ENCODE results near the gene UTP11. TPM values are rescaled to one million over a fixed set of nuclear protein-coding genes. Genes with fewer than 3 reads are reported as not detected.

Gene UTP11
- total RNA-seq, 6 experiments from 2014 or later, result 41.4 to 57.1 (median 49.2) TPM

DNA sequence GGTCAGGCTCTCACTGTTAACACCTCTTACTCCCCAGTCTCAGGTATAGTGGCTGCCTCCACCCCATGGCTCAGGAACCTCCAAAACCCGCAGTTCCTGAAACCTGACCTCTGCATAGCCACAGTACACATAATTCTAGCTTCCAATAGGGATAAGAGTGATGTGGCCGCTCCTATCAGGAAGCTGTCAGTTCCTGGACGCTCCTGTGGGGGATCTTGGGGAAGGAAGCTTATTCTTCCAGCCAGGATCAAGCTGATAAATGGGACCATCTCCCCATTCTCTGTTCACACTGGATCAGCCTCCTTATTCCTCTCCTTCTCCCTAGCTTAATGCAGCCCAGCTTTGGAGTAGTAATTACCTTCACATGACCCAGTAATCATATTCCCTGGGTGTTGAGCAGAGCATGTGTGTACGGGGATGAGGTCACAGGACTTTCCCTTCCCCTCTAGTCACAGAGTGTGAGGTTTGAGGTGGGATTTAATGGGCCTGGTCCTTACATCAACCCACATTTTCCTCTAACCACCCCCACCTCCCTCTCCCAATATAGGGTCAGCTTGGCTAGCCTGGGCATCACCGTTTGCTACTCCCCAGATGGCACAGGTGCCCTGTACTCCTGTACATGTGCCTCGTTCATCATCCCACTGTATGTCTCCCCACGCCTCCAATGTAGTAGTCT, 41.0 kb downstream of the UTP11 start:
- Mint-ChIP-seq H3K27me3 (ENCODE audit: insufficient read depth) (peaks cover 27% of the 10 kb centered on the region), H3K27ac (no peak overlapping the region), H3K4me3 (no peak overlapping the region), H3K36me3 (ENCODE audit: low read depth) (no peaks in the 10 kb centered on the region), H3K4me1 (ENCODE audit: low read depth) (peaks cover 10% of the 10 kb centered on the region), H3K9me3 (no peaks in the 10 kb centered on the region)
- DNase-seq, result no peak
- TF ChIP-seq, protein P1, sequence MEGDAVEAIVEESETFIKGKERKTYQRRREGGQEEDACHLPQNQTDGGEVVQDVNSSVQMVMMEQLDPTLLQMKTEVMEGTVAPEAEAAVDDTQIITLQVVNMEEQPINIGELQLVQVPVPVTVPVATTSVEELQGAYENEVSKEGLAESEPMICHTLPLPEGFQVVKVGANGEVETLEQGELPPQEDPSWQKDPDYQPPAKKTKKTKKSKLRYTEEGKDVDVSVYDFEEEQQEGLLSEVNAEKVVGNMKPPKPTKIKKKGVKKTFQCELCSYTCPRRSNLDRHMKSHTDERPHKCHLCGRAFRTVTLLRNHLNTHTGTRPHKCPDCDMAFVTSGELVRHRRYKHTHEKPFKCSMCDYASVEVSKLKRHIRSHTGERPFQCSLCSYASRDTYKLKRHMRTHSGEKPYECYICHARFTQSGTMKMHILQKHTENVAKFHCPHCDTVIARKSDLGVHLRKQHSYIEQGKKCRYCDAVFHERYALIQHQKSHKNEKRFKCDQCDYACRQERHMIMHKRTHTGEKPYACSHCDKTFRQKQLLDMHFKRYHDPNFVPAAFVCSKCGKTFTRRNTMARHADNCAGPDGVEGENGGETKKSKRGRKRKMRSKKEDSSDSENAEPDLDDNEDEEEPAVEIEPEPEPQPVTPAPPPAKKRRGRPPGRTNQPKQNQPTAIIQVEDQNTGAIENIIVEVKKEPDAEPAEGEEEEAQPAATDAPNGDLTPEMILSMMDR (IDR thresholded peaks at IDR 0.05), result no peak

GRCh38 chr1:38055398-38055797, 42.9 kb downstream of the UTP11 start:
- Mint-ChIP-seq H3K36me3 (ENCODE audit: low read depth) (no peaks in the 10 kb centered on the region), H3K27me3 (ENCODE audit: insufficient read depth) (peaks cover 21% of the 10 kb centered on the region), H3K9me3 (no peaks in the 10 kb centered on the region), H3K4me1 (ENCODE audit: low read depth) (peaks cover 10% of the 10 kb centered on the region), H3K4me3 (no peak overlapping the region), H3K27ac (no peak overlapping the region)
- DNase-seq, result no peak
- TF ChIP-seq, protein P1 (IDR thresholded peaks at IDR 0.05), result no peak

- no peaks in the 10 kb centered on the region for H3K9me3 Mint-ChIP-seq
- DNase-seq, result no peak
- peaks cover 10% of the 10 kb centered on the region for H3K4me1 Mint-ChIP-seq (ENCODE audit: low read depth)
- no peak overlapping the region for H3K27ac Mint-ChIP-seq
- H3K36me3 Mint-ChIP-seq (ENCODE audit: low read depth), result no peaks in the 10 kb centered on the region
- H3K27me3 Mint-ChIP-seq (ENCODE audit: insufficient read depth), result peaks cover 17% of the 10 kb centered on the region
- H3K4me3 Mint-ChIP-seq, result no peak overlapping the region
- TF ChIP-seq, protein P1 (IDR thresholded peaks at IDR 0.05), result no peak
Observed at GRCh38 chr1:38055965-38056364, 43.4 kb downstream of the UTP11 start.

- H3K9me3 Mint-ChIP-seq, result no peaks in the 10 kb centered on the region
- DNase-seq, result no peak
- H3K27ac Mint-ChIP-seq, result no peak overlapping the region
- peaks cover 21% of the 10 kb centered on the region for H3K27me3 Mint-ChIP-seq (ENCODE audit: insufficient read depth)
- TF ChIP-seq, protein P1 (IDR thresholded peaks at IDR 0.05), result no peak
- peaks cover 21% of the 10 kb centered on the region for H3K4me1 Mint-ChIP-seq (ENCODE audit: low read depth)
- no peak overlapping the region for H3K4me3 Mint-ChIP-seq
- no peaks in the 10 kb centered on the region for H3K36me3 Mint-ChIP-seq (ENCODE audit: low read depth)
Observed at GRCh38 chr1:38059635-38060250, 47.2 kb downstream of the UTP11 start.

DNA sequence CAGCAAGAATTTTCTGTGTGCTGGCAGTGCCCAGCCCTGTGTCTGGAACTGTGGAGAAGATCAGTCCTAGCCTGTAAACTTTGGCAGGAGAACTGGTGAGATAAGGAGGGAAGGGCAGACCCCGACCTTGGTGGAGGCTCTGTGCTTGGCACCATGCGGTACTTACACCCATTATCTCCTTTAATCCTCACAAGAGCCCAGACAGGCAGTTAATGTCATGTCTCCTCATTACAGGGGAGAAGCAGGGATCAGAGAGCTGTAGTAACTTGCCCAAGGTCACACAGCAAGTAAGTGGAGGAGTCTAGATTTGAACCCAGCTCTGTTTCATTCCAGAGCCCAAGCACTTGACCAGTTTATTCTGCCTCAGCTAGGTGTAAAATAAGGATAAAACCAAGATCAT, 48.0 kb downstream of the UTP11 start:
- no peaks in the 10 kb centered on the region for H3K36me3 Mint-ChIP-seq (ENCODE audit: low read depth)
- H3K27ac Mint-ChIP-seq, result no peak overlapping the region
- peaks cover 16% of the 10 kb centered on the region for H3K4me1 Mint-ChIP-seq (ENCODE audit: low read depth)
- TF ChIP-seq, protein P1 (IDR thresholded peaks at IDR 0.05), result no peak
- H3K27me3 Mint-ChIP-seq (ENCODE audit: insufficient read depth), result peaks cover 17% of the 10 kb centered on the region
- H3K4me3 Mint-ChIP-seq, result no peak overlapping the region
- DNase-seq, result no peak
- no peaks in the 10 kb centered on the region for H3K9me3 Mint-ChIP-seq

All from HFFc6 (cell line).